ENCODE measurements around the gene TAF4.

The TAF4 gene

DNA sequence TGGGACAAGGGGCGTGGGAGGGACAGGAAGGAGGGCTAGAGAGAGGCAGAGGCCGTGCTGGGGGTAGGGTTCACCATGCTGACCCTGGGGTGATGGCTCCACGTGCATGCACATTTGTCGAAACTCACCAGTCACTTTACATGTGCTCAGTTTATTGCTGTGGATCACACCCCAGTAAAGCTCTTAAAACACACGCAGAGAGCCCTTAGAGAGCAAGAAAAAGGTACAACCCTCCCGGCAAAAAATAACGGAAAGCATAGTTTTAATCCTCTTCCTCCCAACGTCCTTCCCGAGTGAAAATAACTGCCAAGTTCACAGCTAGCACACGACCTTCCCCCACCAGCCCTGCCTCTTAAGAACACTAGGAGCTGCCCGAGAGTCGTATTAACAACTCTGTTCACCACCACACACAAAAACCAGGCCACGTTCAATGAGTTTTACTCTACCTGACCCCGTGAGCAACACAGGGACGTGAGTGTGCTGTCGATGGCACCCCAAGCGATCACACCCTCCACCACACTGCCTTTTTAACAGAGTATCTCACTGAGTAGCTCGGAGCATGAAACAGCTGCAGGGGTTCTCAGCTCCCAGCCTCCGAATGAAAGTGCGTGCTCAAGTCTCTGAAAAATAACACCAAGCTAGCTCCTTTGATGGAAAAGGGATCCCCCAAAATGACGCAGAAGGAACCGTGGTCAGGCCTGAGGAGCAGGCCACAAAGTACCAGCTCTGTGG, 39.7 kb downstream of the TAF4 start:
- no peak overlapping the region for H3K27ac ChIP-seq
- DNase-seq (ENCODE audit: low read depth, low spot score): no peak

DNA sequence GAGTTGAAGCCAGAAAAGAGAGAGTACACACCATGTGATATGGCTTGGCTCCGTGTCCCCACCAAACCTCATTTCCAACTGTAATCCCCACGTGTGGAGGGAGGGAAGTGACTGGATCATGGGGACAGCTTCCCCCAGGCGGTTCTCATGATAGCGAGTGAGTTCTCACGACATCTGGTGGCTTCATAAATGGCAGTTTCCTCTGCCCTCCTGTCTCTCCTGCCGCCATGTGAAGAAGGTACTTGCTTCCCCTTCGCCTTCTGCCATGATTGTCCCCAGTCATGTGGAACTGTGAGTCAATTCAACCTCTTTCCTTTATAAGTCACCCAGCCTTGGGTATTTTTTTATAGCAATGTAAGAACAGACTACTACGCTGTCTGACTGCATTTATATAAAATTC, 40.3 kb downstream of the TAF4 start:
- no peak overlapping the region for H3K27ac ChIP-seq
- no peak for DNase-seq (ENCODE audit: low read depth, low spot score)

DNA sequence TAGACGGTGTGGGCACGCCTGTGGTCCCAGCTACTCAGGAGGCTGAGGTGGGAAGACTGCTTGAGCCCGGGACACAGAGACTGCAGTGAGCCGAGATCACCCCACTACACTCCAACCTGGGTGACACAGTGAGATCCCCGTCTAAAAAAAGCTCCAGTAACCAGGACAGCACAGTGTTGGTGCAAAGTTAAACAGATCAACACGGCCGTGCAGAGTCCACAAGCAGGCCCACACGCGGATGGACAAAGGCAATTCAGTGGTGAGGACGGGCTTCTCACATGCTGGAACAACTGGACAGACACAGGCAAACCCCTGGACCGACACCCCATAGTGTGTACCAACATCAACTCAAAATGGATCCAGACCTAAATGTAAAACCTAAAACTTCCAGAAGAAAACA, 41.7 kb downstream of the TAF4 start:
- no peak overlapping the region for H3K27ac ChIP-seq
- DNase-seq (ENCODE audit: low read depth, low spot score): no peak

DNA sequence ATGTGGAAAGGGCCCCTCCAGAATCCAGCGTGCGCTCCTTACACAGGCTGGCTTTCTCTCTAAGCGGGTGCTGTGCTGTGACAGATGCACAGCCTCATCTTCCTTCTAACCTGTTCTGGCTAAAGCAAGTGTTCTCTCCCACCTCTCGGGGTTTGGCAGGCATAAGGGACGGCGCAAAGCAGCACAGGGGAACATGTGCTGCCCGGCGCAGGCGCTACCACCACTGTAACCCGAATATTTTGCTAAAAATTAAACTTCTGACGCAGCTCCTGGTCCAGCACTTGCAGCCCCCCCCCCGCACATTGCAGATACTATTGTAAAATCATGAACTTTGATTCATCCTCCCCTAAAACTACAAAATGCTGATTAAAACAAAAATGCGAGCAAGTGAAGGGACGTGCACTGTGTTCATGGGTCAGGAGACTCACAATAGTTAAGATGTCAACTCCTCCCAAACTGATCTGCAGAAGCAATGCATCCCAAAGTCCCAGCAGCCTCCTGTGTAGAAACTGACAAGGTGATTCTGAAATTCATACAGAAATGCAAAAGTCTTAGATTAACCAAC, 43.0 kb downstream of the TAF4 start:
- DNase-seq (ENCODE audit: low read depth, low spot score): no peak
- no peak overlapping the region for H3K27ac ChIP-seq

DNA sequence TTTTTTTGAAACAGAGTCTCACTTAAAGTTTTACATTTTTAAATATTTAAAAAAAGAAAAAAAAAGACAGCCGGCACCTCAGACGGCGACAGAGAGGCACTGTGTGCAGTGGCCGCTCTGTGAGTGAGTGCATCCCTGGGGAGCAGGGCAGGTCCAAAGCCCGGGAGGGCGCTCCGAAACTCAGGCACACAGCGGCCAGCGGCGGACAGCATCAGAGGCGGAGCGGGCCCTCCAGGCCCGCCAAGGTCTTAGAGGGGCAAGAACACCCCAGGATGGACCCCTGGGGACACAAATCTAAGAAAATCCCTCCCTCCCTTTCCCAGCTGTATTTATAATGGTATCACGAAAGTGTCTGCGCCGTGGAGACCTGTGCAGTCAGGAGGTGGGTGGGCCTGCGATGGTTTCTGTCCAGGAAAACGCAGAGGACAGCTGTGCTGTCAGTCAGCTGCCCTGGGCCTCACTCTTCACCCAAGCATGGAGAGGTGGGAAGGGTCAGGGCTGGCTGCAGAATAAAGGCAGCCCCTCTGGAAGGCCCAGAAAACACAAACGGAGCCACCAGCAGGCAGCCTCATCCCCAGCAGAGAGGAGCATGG, 43.8 kb downstream of the TAF4 start:
- H3K27ac ChIP-seq: no peak overlapping the region
- no peak for DNase-seq (ENCODE audit: low read depth, low spot score)

DNA sequence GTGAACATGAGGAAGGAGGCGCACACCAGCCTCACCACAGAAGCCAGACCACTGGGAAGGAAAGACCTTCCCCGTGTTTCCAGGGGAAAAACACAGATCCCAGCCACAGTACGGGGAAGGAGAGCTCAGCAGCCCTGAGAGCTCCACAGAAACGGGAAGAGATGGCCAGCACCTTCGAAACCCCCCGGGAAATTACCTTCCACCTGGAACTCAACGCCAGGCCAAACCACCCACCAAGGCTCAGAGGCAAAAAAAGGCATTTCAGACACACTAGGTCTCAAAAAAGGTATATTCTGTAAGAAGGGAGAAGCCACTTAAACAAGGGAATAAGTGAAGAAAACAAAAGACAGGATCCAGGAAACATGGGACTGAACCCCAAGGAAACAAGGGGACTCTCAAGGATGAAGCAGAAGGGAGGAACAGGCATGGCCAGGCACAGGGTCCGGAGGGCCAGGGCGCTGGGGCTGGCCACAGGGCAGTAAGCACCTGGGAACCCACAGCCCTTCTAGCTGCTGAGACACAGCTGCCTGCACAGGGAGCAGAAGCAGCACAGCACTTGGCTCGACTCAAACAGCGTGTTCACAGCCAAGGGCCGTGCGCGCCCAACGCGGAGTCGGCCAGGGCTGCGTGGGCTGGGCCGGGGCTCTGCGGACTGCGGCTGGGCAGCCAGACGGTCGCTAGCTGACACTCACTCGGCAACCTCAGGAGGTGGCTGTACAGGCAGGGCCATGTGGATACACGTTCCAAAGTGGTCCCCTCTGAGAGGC, 44.6 kb downstream of the TAF4 start:
- H3K27ac ChIP-seq: no peak overlapping the region
- DNase-seq (ENCODE audit: low read depth, low spot score): no peak

DNA sequence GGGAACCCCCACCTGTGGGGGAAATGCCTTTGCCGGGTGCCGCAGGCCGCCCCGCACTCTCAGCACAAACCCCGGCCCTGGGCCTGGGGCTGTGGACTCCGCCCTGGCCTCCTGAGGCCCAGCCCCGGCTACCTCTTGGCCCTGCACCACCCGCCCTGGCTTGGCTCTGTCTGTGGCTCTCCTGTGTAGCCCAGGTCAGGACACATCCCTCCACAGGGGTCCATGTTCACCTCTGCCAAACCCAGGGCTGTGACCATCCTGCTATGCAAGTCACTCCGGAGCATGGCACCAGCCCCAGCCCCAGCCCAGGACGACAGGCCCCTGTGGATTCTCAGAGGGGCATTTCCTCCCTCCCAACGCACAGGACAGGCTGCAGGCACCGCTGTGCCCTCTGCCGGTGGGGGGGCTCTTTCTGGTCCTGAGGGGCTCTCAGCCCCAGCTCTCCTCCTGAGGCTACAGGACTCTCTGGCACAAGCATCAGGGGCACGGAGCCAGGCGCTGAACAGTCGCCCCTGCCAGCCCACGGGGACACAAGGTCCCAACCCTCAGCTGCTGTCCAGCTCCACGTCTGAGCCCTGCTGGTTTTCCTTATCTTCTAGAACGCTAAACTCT, 45.7 kb downstream of the TAF4 start:
- no peak overlapping the region for H3K27ac ChIP-seq
- DNase-seq (ENCODE audit: low read depth, low spot score): no peak

DNA sequence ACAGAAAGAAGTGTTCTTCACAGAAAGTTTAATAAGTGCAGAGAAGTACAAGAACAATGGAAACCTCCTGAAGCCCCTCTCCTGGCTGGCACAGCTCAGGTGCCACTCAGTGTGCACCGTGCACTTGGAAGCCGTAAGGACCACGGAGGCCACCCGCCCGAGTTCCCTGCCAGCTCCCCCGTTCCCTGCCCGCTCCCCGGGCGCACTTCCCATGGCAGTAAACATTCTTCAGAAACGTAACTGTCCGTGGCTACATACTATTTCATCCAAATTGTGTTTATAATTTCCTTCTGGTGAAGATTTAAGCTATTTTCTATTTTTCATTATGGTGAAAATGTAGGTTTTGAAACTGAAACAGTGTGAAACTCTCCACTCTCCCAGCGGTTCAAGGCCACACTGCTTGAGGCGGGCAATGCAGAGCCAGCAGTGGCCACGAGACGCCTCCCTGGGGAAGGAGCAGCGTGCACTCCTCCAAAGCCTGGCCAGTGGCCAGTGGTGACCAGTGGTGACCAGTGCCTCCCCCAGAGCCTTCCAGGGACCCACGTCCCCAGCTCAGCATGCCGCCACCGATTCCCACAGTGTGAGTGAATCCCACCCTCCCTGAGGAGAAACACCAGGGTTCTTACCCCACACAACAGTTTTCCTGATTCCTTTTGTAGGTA, 46.4 kb downstream of the TAF4 start:
- H3K27ac ChIP-seq: no peak overlapping the region
- DNase-seq (ENCODE audit: low read depth, low spot score): no peak

DNA sequence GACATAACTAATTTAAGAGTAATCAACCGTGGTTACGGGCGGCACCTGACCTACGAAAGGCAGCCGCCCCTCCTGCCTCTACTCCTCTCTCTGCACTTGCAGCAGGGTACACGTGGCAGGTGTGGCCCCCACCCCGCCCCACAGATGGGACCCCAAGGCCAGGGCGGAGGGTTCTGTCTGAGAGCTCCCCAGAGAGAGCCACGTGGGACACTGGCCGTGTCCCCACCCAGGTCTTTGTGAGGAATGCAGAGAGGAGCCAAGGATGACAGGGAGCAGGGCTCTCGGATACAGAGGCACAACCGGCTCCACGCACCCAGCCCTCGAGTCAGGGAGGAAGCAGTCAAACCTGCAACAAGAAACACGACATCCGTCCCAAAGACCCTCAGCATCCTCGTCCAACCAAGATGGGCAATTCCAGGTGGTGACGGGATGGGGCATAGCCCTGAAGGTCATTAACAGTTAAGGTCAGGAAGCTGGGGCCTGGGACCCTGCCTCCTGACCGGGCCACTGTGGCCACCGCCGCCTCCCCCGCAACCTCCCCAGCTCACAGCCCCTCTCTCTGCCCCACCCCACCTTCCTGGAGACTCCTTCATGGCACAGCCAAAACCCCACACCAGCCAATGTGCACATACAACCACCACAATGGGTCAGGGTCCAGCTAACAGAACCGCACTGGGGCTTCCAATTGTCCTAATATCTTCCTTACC, 47.1 kb downstream of the TAF4 start:
- no peak overlapping the region for H3K27ac ChIP-seq
- no peak for DNase-seq (ENCODE audit: low read depth, low spot score)

DNA sequence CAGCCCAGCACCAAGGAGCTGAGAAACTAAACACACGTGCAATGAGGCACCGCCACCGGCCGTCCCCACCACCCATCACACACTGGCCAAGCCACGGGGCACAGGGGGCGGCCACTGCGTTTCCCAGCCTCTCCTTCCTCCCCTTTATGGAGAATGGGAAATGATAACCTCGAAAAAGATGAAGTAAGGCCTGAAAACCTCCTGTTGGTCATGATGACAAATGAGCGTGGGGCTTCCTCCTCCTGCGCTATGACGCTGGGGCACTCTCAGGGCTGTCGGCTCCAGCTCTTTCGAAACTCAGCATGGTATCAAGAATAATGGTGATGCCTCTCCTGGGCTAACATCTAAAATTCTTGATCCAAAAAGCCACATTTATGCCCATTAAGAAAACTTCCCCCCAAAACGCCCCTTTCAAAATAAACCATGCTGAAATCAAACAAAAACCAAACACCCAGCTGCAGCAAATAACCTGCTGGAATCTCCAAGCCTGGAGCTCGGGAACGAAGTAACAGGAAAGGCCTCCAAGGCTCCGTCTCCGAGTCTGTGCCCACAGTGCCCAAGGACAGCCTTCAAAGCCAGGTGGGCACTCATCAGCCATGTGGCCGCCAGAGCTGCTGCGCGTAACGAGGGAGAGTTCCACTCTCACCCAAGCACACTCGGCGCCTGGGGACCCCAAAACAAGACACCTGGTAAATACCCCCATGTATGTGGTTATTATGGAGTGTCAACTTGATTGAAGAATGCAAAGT, 50.0 kb downstream of the TAF4 start:
- no peak for DNase-seq (ENCODE audit: low read depth, low spot score)
- H3K27ac ChIP-seq: no peak overlapping the region

DNA sequence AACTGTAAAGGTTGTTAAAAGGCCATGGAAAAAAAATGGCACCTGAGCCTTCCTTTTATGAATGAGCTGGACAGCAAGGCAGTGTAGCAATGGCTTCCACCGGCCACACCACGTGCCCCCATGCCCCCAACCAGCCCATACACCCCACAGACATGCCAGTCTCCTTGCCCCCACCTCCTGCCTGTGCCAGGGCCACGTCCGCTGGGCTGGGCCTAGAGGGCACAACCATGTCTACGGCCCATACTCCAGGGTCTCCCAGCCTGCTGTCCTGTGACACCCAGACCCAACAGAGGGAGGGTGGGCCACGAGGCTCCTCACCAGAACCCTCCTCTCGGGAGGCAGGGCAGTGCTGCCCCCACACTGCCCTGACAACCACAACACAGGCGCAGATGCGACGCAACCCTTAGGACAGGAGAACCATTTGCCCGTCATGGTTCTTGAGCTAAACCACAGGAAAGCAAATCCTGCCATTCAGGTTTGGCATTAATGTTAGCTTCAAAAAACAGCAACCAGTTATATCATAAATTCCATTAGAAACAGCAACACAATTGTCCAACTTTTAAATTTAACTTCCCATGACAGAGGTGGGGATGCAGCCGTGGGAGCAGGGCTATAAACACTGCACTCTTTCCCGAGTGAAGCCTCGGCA, 50.7 kb downstream of the TAF4 start:
- H3K27ac ChIP-seq: no peak overlapping the region
- no peak for DNase-seq (ENCODE audit: low read depth, low spot score)

DNA sequence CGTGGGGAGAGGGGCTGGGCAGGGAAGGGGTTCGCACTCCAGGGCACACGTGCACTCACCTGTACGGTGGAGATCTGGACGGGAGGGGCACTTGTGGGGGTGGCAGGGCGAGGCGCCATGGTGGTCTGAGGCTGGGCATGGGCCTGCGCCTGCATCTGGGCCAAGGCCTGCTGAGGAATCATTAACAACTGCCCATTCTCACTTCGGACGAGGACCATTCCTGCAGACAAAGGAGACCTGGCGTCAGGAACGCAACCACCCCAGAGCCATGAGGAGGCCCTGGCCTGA, 51.2 kb downstream of the TAF4 start:
- no peak overlapping the region for H3K27ac ChIP-seq
- no peak for DNase-seq (ENCODE audit: low read depth, low spot score)

DNA sequence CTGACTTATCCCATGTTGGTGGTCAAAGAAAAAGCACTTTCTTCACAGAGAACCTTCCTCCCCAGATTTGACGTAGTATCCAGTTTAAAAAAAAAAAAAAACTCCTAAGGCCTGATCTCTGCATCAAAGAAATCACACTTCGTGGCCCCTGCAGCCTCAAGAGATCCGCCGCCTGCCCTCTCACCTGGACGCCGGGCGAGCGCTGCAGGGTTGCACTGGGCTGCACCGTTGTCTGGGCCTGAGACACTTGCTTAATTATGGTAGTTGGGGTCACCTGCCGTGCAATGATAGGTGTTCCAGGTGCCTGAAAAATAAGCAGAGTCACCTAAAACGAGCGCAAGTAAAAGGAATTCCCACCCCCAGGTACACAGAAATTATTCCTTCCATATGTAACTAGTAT, 53.0 kb downstream of the TAF4 start:
- no peak overlapping the region for H3K27ac ChIP-seq
- DNase-seq (ENCODE audit: low read depth, low spot score): no peak

DNA sequence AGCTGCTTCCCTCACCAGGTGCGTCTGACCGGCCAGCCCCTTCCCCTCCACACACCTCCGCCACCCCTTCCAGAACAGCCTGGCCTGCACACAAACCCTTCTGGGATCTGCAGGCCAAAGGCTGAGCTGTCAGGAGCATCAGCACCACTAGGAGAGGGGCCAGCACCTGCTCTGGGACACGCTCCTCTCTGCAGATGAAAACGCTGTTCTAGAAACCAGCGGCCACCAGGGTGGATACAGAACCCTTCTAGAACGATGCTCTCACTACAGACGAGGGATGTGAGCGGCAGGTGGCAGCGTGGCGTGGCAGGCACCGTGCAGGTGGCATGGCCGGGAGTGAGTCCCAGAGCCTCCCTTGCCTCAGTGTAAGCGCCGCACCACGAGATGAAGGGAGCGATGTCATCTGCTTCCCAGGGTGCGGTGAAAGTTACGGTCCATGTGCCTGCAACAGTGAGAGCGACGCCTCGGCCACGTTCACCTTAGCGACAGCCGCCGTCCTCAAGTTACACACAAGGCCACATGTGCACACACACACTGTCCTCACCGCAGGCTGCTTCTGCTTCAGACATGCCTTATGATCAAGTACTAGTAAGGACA, 53.6 kb downstream of the TAF4 start:
- DNase-seq (ENCODE audit: low read depth, low spot score): no peak

DNA sequence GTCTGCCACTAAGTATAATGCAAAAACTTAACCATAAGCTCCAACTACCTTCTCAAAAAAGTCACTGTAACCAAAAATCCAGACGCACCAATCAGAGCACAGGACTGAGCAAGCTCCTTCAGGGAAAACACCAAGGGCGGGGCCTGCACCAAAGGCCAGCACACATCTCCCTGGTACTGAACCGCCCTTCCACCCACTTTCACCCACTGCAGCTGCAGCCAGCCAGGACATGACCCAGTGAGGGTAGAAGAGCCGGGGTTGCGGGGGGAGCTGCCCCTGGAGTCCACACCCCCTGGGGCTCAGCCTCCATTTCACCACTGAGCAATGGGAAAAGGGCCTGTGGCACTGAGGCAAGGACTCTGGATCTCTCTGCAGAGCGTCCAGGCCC, 54.3 kb downstream of the TAF4 start:
- DNase-seq (ENCODE audit: low read depth, low spot score): no peak
- H3K27ac ChIP-seq: no peak overlapping the region

More for the DNA sequence above, 53.6 kb downstream of the TAF4 start:
- no peak overlapping the region for H3K27ac ChIP-seq

DNA sequence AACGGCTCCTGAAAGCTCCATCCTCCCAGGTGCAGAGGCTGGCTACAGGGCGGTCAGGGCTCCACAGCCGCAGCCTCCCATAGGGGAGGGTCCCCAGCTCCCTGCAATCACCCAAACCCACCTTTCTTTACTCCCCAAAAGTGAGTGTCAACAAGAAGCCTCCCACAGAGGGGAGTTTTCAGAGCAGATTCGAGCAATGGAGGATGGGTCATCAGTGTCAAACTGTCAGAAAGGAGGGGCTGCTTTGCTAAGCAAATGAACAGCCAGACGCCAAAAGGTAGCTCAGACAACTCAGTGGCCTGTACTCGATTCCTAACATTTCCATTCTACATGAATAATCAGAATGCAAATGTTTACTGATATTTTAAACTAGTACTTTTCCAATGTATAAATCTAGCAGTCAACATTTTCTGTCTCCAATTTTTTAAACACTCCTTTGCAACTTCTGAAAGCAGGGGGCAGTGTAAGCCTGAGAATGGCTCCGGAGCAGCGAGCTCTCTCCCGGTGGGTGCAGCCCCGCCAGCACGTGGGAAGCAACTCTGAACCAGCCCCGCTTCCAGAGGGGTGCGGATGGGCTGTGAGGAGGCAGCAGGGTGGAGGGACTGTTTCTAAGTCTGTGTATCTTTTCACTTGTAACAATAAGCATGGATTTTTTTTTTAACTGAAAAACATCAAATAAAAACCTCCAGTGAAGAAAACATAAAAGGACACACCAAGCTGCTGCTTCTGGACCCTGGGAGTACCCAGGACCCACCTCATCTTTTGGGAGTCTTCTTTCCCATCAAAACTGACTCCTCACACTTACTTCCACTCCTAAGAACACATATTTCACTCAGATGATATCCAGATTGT, 54.9 kb downstream of the TAF4 start:
- no peak for DNase-seq (ENCODE audit: low read depth, low spot score)
- H3K27ac ChIP-seq: no peak overlapping the region

DNA sequence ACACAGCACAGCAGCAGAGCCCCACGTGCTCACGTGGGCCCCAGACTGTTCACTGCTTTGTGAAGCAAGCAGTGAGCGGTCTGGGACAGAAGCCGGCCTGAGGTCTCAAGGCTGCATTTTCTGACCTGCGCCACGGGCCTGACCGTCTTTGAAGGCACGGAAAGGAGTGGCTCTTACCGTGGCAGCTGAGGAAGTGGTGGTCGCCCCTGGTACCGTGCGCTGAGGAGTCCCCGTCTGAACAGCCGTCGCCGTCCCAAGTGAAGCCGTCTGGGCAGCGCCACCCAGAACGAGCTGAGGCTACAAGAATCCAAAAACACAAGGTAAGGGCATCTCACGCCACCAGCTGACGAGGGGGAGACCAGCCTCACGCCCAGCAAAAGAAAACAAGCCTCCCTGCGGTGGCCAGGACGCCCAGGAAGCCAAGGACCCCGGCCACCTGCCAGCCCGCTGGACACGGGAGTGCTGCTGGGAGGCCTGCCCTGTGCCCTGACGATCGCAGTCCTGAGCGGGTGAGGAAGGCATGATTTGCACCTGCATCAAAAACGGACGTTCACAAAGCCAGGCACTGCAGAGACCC, 55.7 kb downstream of the TAF4 start:
- no peak overlapping the region for H3K27ac ChIP-seq
- DNase-seq (ENCODE audit: low read depth, low spot score): no peak

All from epithelial cell of prostate (primary cell).